ENCODE measurements around the gene SMCO2.

The SMCO2 gene

GRCh38 chr12:27425306-27425705 lies 21.2 kb upstream of the SMCO2 start:
- no peak overlapping the region for H3K4me3 ChIP-seq (ENCODE audit: insufficient read length, low read depth)
- H3K27me3 ChIP-seq (ENCODE audit: insufficient read depth, insufficient read length), result no peaks in the 10 kb centered on the region
- H3K9me3 ChIP-seq (ENCODE audit: insufficient read depth, low read length), result no peaks in the 10 kb centered on the region
- H3K4me1 ChIP-seq (ENCODE audit: insufficient read depth, insufficient read length), result peaks cover 5% of the 10 kb centered on the region
- no peaks in the 10 kb centered on the region for H3K36me3 ChIP-seq (ENCODE audit: insufficient read depth, insufficient read length, low read length)
- H3K9ac ChIP-seq (ENCODE audit: insufficient read length, low read depth), result no peak overlapping the region
- TF ChIP-seq YY1 (IDR thresholded peaks at IDR 0.05; ENCODE audit: insufficient read depth, insufficient read length) (no peak), ZNF274 (IDR thresholded peaks at IDR 0.05; ENCODE audit: low read depth, low read length) (no peak), SUZ12 (IDR thresholded peaks at IDR 0.05; ENCODE audit: extremely low read depth, insufficient read depth, insufficient read length) (no peak)
- DNase-seq (ENCODE audit: low read depth, low spot score), result no peak

- no peaks in the 10 kb centered on the region for H3K36me3 ChIP-seq (ENCODE audit: insufficient read depth, insufficient read length, low read length)
- no peak for DNase-seq (ENCODE audit: low read depth, low spot score)
- no peak for TF ChIP-seq ZNF274 (IDR thresholded peaks at IDR 0.05; ENCODE audit: low read depth, low read length)
- no peak for TF ChIP-seq YY1 (IDR thresholded peaks at IDR 0.05; ENCODE audit: insufficient read depth, insufficient read length)
- TF ChIP-seq SUZ12 (IDR thresholded peaks at IDR 0.05; ENCODE audit: extremely low read depth, insufficient read depth, insufficient read length), result no peak
These were observed 19.6 kb upstream of the SMCO2 start for GRCh38 chr12:27426743-27427487.

GRCh38 chr12:27427824-27428223 lies 18.7 kb upstream of the SMCO2 start:
- Histone ChIP-seq H3K9me3 (ENCODE audit: insufficient read depth, low read length) (peaks cover 7% of the 10 kb centered on the region; the same call in 1 of the 2 replicates), H3K9ac (ENCODE audit: insufficient read length, low read depth) (no peak overlapping the region), H3K4me3 (ENCODE audit: insufficient read length, low read depth) (no peak overlapping the region), H3K4me1 (ENCODE audit: insufficient read depth, insufficient read length) (no peaks in the 10 kb centered on the region), H3K27me3 (ENCODE audit: insufficient read depth, insufficient read length) (no peaks in the 10 kb centered on the region), H3K36me3 (ENCODE audit: insufficient read depth, insufficient read length, low read length) (no peaks in the 10 kb centered on the region)
- TF ChIP-seq SUZ12 (IDR thresholded peaks at IDR 0.05; ENCODE audit: extremely low read depth, insufficient read depth, insufficient read length), result no peak
- TF ChIP-seq YY1 (IDR thresholded peaks at IDR 0.05; ENCODE audit: insufficient read depth, insufficient read length), result no peak
- no peak for TF ChIP-seq ZNF274 (IDR thresholded peaks at IDR 0.05; ENCODE audit: low read depth, low read length)
- DNase-seq (ENCODE audit: low read depth, low spot score), result no peak

More at GRCh38 chr12:27426743-27427487, 19.6 kb upstream of the SMCO2 start:
- Histone ChIP-seq H3K27me3 (ENCODE audit: insufficient read depth, insufficient read length) (no peaks in the 10 kb centered on the region), H3K9me3 (ENCODE audit: insufficient read depth, low read length) (peaks cover 7% of the 10 kb centered on the region; the same call in 1 of the 2 replicates), H3K9ac (ENCODE audit: insufficient read length, low read depth) (no peak overlapping the region), H3K4me3 (ENCODE audit: insufficient read length, low read depth) (no peak overlapping the region), H3K4me1 (ENCODE audit: insufficient read depth, insufficient read length) (peaks cover 5% of the 10 kb centered on the region)

- Histone ChIP-seq H3K36me3 (ENCODE audit: insufficient read depth, insufficient read length, low read length) (no peaks in the 10 kb centered on the region), H3K4me1 (ENCODE audit: insufficient read depth, insufficient read length) (no peaks in the 10 kb centered on the region), H3K27me3 (ENCODE audit: insufficient read depth, insufficient read length) (no peaks in the 10 kb centered on the region), H3K9ac (ENCODE audit: insufficient read length, low read depth) (no peak overlapping the region), H3K9me3 (ENCODE audit: insufficient read depth, low read length) (peaks cover 7% of the 10 kb centered on the region; the same call in 1 of the 2 replicates), H3K4me3 (ENCODE audit: insufficient read length, low read depth) (no peak overlapping the region)
- peak; percentile 38 for DNase-seq (ENCODE audit: low read depth, low spot score)
- no peak for TF ChIP-seq YY1 (IDR thresholded peaks at IDR 0.05; ENCODE audit: insufficient read depth, insufficient read length)
- no peak for TF ChIP-seq SUZ12 (IDR thresholded peaks at IDR 0.05; ENCODE audit: extremely low read depth, insufficient read depth, insufficient read length)
- TF ChIP-seq ZNF274 (IDR thresholded peaks at IDR 0.05; ENCODE audit: low read depth, low read length), result no peak
These were observed 18.1 kb upstream of the SMCO2 start for GRCh38 chr12:27428466-27428865.

GRCh38 chr12:27429606-27430005 lies 16.9 kb upstream of the SMCO2 start:
- TF ChIP-seq ZNF274 (IDR thresholded peaks at IDR 0.05; ENCODE audit: low read depth, low read length) (no peak), YY1 (IDR thresholded peaks at IDR 0.05; ENCODE audit: insufficient read depth, insufficient read length) (no peak), SUZ12 (IDR thresholded peaks at IDR 0.05; ENCODE audit: extremely low read depth, insufficient read depth, insufficient read length) (no peak)
- Histone ChIP-seq H3K9ac (ENCODE audit: insufficient read length, low read depth) (no peak overlapping the region), H3K27me3 (ENCODE audit: insufficient read depth, insufficient read length) (no peaks in the 10 kb centered on the region), H3K4me3 (ENCODE audit: insufficient read length, low read depth) (no peak overlapping the region), H3K4me1 (ENCODE audit: insufficient read depth, insufficient read length) (no peaks in the 10 kb centered on the region), H3K9me3 (ENCODE audit: insufficient read depth, low read length) (peaks cover 7% of the 10 kb centered on the region; the same call in 1 of the 2 replicates), H3K36me3 (ENCODE audit: insufficient read depth, insufficient read length, low read length) (no peaks in the 10 kb centered on the region)
- no peak for DNase-seq (ENCODE audit: low read depth, low spot score)

- Histone ChIP-seq H3K36me3 (ENCODE audit: insufficient read depth, insufficient read length, low read length) (no peaks in the 10 kb centered on the region), H3K4me3 (ENCODE audit: insufficient read length, low read depth) (no peak overlapping the region), H3K9me3 (ENCODE audit: insufficient read depth, low read length) (peaks cover 18% of the 10 kb centered on the region), H3K4me1 (ENCODE audit: insufficient read depth, insufficient read length) (no peaks in the 10 kb centered on the region), H3K9ac (ENCODE audit: insufficient read length, low read depth) (no peak overlapping the region), H3K27me3 (ENCODE audit: insufficient read depth, insufficient read length) (no peaks in the 10 kb centered on the region)
- no peak for DNase-seq (ENCODE audit: low read depth, low spot score)
- TF ChIP-seq YY1 (IDR thresholded peaks at IDR 0.05; ENCODE audit: insufficient read depth, insufficient read length), result no peak
- TF ChIP-seq ZNF274 (IDR thresholded peaks at IDR 0.05; ENCODE audit: low read depth, low read length), result no peak
- no peak for TF ChIP-seq SUZ12 (IDR thresholded peaks at IDR 0.05; ENCODE audit: extremely low read depth, insufficient read depth, insufficient read length)
These were observed 15.4 kb upstream of the SMCO2 start for GRCh38 chr12:27431185-27431584.

GRCh38 chr12:27434673-27435565 lies 11.6 kb upstream of the SMCO2 start:
- TF ChIP-seq SUZ12 (IDR thresholded peaks at IDR 0.05; ENCODE audit: extremely low read depth, insufficient read depth, insufficient read length) (no peak), ZNF274 (IDR thresholded peaks at IDR 0.05; ENCODE audit: low read depth, low read length) (no peak), YY1 (IDR thresholded peaks at IDR 0.05; ENCODE audit: insufficient read depth, insufficient read length) (no peak)
- H3K9ac ChIP-seq (ENCODE audit: insufficient read length, low read depth), result no peak overlapping the region
- no peak overlapping the region for H3K4me3 ChIP-seq (ENCODE audit: insufficient read length, low read depth)
- no peaks in the 10 kb centered on the region for H3K27me3 ChIP-seq (ENCODE audit: insufficient read depth, insufficient read length)
- H3K36me3 ChIP-seq (ENCODE audit: insufficient read depth, insufficient read length, low read length), result no peaks in the 10 kb centered on the region
- no peak for DNase-seq (ENCODE audit: low read depth, low spot score)
- peaks cover 33% of the 10 kb centered on the region for H3K9me3 ChIP-seq (ENCODE audit: insufficient read depth, low read length)
- H3K4me1 ChIP-seq (ENCODE audit: insufficient read depth, insufficient read length), result no peaks in the 10 kb centered on the region
